ENCODE measurements around the gene SMG6.

- TF ChIP-seq CTCF (IDR thresholded peaks at IDR 0.05), result no peak
- no peak for TF ChIP-seq POLR2A (IDR thresholded peaks at IDR 0.05)
Observed at GRCh38 chr17:2047590-2047989, 256.0 kb downstream of the SMG6 start.

Data from esophagus squamous epithelium (tissue), 4 donors.